ENCODE results near the gene PNRC1.

The PNRC1 gene

DNA sequence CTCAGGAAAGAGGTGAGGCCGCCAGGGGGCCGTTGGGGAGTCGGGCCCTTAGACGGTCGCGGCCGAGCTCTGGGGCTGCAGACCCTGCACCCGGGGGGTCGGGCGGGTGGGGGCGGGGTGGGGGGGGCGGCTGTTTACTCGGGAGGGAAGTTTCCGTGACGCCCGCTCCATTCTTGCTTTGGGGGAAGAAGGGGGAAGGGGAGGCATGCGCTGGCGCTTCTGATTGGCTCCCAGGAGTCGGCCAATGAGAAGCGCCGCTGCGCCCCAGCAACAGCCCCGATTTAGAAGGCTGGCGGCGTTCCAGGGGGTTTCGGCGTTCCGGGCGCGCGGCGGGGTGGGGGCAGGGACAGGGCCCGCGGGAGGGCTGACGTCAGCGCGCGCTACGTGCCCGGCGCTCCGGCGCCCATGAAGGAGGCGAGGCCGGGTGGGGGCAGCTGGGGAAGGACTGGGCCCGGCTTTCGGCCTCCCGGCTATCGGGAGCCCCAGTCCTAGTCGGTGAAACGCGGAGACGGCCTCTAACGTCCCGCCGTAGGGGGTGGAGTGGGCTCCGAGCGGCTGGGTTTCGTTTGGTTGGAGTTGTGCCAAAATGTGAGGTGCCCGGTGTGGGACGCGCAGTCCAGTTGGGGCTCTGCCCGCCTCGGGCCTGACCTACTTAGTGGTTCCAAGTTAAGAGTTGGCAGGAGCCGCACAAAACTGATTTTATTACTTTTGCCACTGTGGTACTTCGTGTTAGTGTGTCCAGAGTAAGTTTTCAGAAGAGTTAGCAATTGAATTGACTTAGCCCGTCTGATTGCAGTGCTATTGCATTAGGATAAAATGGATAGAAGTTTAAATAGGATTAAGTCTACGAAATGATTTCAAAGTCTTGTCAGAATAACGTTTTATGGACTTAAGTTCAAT lies 1.1 kb downstream of the PNRC1 start:
- TF ChIP-seq, protein P1, sequence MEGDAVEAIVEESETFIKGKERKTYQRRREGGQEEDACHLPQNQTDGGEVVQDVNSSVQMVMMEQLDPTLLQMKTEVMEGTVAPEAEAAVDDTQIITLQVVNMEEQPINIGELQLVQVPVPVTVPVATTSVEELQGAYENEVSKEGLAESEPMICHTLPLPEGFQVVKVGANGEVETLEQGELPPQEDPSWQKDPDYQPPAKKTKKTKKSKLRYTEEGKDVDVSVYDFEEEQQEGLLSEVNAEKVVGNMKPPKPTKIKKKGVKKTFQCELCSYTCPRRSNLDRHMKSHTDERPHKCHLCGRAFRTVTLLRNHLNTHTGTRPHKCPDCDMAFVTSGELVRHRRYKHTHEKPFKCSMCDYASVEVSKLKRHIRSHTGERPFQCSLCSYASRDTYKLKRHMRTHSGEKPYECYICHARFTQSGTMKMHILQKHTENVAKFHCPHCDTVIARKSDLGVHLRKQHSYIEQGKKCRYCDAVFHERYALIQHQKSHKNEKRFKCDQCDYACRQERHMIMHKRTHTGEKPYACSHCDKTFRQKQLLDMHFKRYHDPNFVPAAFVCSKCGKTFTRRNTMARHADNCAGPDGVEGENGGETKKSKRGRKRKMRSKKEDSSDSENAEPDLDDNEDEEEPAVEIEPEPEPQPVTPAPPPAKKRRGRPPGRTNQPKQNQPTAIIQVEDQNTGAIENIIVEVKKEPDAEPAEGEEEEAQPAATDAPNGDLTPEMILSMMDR (IDR thresholded peaks at IDR 0.05; ENCODE audit: control insufficient read depth, extremely low read depth, insufficient read depth): no peak
- peak; percentile 72 for DNase-seq (ENCODE audit: low read depth)
- peak overlapping the region; percentile 80 for H3K4me3 ChIP-seq (ENCODE audit: low read depth, low read length)

DNA sequence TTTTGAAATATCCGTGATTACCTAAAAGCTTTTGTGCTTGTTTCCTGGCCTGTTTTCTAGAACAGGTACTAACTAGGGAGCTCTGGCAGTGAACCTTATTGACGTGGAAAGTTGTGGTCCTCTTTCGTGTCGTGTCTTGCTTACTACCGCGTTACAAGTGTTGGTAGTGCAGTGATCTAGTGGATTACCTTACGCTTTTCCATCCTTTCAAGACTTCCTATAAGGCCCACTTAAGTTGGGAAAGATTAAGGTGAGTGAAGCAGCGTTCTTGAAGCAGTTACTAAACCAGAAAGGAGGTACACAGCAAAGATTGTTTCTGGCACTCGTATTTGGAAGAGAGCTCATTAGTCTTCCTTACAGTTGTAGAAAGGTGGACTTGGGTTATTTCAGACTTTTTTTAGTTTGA lies 1.9 kb downstream of the PNRC1 start:
- TF ChIP-seq, protein P1 (IDR thresholded peaks at IDR 0.05; ENCODE audit: control insufficient read depth, extremely low read depth, insufficient read depth): no peak
- H3K4me3 ChIP-seq (ENCODE audit: low read depth, low read length): peak overlapping the region; percentile 80
- DNase-seq (ENCODE audit: low read depth): no peak

DNA sequence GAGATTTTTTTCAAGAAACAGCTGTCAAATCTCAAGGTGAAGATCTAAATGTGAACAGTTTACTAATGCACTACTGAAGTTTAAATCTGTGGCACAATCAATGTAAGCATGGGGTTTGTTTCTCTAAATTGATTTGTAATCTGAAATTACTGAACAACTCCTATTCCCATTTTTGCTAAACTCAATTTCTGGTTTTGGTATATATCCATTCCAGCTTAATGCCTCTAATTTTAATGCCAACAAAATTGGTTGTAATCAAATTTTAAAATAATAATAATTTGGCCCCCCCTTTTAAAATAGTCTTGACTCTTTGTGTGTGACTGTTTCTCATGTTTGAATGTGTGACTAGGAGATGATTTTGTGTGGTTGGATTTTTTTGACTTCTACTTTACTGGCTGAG lies 4.0 kb downstream of the PNRC1 start:
- H3K4me3 ChIP-seq (ENCODE audit: low read depth, low read length): no peak overlapping the region
- TF ChIP-seq, protein P1 (IDR thresholded peaks at IDR 0.05; ENCODE audit: control insufficient read depth, extremely low read depth, insufficient read depth): no peak
- DNase-seq (ENCODE audit: low read depth): no peak

DNA sequence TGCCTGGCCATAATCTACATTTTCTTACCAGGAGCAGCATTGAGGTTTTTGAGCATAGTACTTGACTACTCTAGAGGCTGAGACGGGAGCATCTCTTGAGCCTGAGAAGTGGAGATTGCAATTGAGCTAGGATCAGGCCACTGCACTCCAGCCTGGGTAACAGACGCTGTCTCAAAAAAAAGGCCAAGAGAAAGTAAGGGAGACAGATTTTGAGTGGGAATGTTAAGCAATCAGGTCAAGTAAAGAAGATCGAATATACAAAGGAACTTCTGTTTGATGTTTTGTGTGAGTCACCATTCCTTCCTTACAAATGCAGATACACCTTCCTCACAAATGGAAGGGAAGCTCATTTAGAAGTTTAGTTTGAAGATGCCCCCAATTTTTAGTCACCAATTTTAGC lies 4.4 kb downstream of the PNRC1 start:
- TF ChIP-seq, protein P1 (IDR thresholded peaks at IDR 0.05; ENCODE audit: control insufficient read depth, extremely low read depth, insufficient read depth): no peak
- no peak for DNase-seq (ENCODE audit: low read depth)
- H3K4me3 ChIP-seq (ENCODE audit: low read depth, low read length): no peak overlapping the region

DNA sequence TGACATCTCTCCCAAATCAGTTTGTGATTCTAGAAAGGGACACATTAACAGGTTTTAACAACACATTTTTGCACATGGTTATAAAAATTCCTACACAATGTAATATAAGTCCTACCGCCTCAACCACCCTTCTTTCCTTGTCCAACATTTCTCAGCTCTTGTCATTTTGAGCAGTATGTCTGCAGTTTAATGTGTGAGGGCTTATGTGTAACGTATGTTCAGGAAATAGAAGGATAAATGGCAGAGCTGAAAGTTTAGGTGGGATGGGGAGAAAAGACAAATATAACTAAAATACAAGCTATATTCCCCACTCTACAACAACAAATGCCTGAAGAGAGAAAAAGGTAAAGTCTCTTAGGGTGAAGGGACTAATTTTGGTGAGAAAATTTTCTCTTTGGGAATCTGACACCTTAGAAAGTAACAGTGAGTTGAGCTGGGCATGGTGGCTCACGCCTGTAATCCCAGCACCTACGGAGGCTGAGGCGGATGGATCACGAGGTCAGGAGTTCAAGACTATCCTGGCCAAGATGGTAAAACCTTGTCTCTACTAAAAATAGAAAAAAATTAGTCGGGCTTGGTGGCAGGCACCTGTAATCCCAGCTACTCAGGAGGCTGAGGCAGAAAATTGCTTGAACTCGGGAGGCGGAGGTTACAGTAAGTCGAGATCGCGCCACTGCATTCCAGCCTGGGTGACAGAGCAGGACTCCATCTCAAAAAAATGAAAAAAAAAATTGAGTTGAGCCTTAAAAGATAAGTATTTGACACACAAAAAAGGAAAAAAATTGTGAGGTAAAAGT lies 5.1 kb downstream of the PNRC1 start:
- TF ChIP-seq, protein P1 (IDR thresholded peaks at IDR 0.05; ENCODE audit: control insufficient read depth, extremely low read depth, insufficient read depth): no peak
- H3K4me3 ChIP-seq (ENCODE audit: low read depth, low read length): no peak overlapping the region
- no peak for DNase-seq (ENCODE audit: low read depth)

DNA sequence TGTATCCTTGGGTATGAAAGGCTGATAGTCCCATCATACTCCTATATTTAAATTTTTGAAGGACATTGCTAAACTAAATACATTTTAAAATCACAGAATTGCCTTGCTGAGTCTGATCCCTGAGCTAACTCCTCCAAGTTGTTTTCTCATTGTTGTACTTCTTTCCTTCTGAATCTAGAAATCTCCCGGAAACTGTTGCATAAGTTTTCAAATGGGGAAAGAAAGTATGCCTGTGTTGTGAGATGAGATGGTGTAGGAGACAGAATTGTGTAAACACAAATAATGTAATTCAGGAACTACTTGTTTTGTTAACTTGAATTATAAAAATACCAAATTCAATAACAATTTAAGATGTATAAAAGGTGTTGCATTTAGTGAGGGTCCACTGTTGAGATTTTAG lies 7.3 kb downstream of the PNRC1 start:
- no peak for DNase-seq (ENCODE audit: low read depth)
- no peak overlapping the region for H3K4me3 ChIP-seq (ENCODE audit: low read depth, low read length)
- TF ChIP-seq, protein P1 (IDR thresholded peaks at IDR 0.05; ENCODE audit: control insufficient read depth, extremely low read depth, insufficient read depth): no peak

Measured in LNCaP clone FGC (cell line).